ENCODE data around the gene WDR45. TPM values are rescaled to one million over a fixed set of nuclear protein-coding genes. Genes with fewer than 3 reads are reported as not detected.

The WDR45 gene
- total and polyA plus RNA-seq, 8 donors, result 34.9 to 121 (median 47.0) TPM

DNA sequence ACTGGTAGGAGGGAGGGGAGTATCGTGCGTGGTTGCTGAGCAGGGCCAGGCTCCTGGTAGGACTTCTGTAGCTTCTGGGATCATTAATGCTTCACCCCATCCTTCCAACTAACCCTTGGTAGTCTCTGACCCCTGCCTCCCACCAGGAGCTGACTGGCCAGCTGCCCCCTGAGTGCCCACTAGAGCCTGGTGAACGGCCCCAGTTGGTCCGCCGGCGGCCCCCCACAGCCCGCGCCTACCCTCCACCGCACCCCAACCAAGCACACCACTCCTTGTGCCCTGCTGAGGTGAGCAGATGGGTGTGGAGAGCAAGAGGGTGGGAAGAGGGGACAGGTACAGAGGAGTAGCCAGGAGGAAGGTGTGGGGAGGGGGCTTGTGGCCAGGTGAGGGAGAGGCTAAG, 16.0 kb downstream of the WDR45 start:
- FAIRE-seq (no peak), DNase-seq (no peak), ATAC-seq (no peak)
- peaks cover 0 to 3% (median 0%) of the 10 kb centered on the region in 3 donors for H3K4me1 ChIP-seq
- H3K27ac ChIP-seq, result no peak overlapping the region
- intact Hi-C loops (cut with DNase I), result no loop called here
- TF ChIP-seq CTCF (IDR thresholded peaks at IDR 0.05), result no peak
- 95 to 96% methylated on average over 9 of the region's 9 CpGs for WGBS, 2 donors
- no peaks in the 10 kb centered on the region for H3K27me3 ChIP-seq
- H3K9me3 ChIP-seq, result no peaks in the 10 kb centered on the region
- no peak overlapping the region for H3K4me3 ChIP-seq
- H3K36me3 ChIP-seq, result no peaks in the 10 kb centered on the region

DNA sequence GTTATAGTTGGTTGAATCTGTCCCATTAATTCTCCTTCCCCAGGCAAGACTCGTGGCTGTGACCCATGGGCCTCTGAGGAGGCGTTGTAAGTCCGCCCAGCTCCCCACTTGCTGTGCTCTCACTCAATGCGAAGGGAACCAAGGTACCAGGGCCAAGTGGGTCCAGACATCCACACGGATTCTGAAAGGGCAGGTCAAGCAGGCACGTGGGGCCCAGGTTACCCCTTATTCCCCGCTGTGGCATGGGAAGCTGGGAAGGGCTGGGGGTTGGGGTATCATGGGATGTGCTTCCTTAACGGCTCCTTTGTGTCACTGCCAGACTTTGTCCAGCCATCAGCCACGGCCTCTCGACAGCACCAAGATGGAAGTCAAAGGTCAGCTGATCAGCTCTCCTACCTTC, 17.8 kb downstream of the WDR45 start:
- 74 to 82% methylated on average over 9 to 10 of the region's 10 CpGs for WGBS, 2 donors
- FAIRE-seq (no peak), DNase-seq (no peak), ATAC-seq (no peak)
- intact Hi-C loops (cut with DNase I), result no loop called here
- Histone ChIP-seq H3K4me3 (no peak overlapping the region), H3K27me3 (no peaks in the 10 kb centered on the region), H3K36me3 (no peaks in the 10 kb centered on the region), H3K9me3 (no peaks in the 10 kb centered on the region), H3K4me1 (peaks cover 0 to 3% (median 0%) of the 10 kb centered on the region in 3 donors), H3K27ac (no peak overlapping the region)
- no peak for TF ChIP-seq CTCF (IDR thresholded peaks at IDR 0.05)

GRCh38 chrX:49061490-49061889, 18.2 kb downstream of the WDR45 start:
- FAIRE-seq, result no peak
- intact Hi-C loops (cut with DNase I), result no loop called here
- H3K27me3 ChIP-seq, result no peaks in the 10 kb centered on the region
- no peak for TF ChIP-seq CTCF (IDR thresholded peaks at IDR 0.05)
- H3K9me3 ChIP-seq, result no peaks in the 10 kb centered on the region
- H3K27ac ChIP-seq, result no peak overlapping the region
- H3K4me3 ChIP-seq, result no peak overlapping the region
- WGBS, 2 donors, result 77 to 80% methylated on average over 7 of the region's 7 CpGs
- no peaks in the 10 kb centered on the region for H3K36me3 ChIP-seq
- DNase-seq, result no peak
- ATAC-seq, result no peak
- H3K4me1 ChIP-seq, result peaks cover 0 to 3% (median 0%) of the 10 kb centered on the region in 3 donors

DNA sequence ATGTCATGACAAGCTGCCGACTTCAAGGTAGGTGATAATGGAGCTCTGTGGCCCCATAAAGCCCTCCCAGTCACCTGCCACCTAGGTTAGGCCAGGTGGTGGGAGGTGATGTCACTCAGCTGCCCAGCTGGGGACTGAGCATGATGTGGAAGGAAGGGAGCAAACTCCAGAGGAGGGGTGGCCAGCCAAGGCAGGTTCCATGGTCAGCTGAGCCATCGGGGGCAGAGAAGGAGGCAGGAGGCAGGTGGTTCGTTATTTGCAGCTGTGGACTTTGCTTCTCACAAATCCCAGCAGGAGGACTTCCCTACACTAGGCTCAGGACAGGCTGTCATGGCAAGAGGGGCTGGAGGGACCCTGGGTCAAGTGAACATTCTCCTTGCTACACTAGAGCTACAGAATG, 18.8 kb downstream of the WDR45 start:
- Histone ChIP-seq H3K4me3 (no peak overlapping the region), H3K36me3 (no peaks in the 10 kb centered on the region), H3K4me1 (peaks cover 0 to 3% (median 0%) of the 10 kb centered on the region in 3 donors), H3K27ac (no peak overlapping the region), H3K9me3 (no peaks in the 10 kb centered on the region), H3K27me3 (no peaks in the 10 kb centered on the region)
- FAIRE-seq (no peak), ATAC-seq (no peak), DNase-seq (no peak)
- intact Hi-C loops (cut with DNase I), result no loop called here
- WGBS, 2 donors, result 28 to 65% methylated on average over 3 of the region's 3 CpGs
- TF ChIP-seq CTCF (IDR thresholded peaks at IDR 0.05), result no peak

GRCh38 chrX:49059681-49060085, 20.0 kb downstream of the WDR45 start:
- Histone ChIP-seq H3K4me1 (peaks cover 0 to 3% (median 0%) of the 10 kb centered on the region in 3 donors), H3K9me3 (no peaks in the 10 kb centered on the region), H3K4me3 (peak overlapping the region in 3 of 4 donors; percentile 7 to 41 (median 38)), H3K27ac (peak overlapping the region in 2 of 4 donors; percentile 71 to 73), H3K36me3 (no peaks in the 10 kb centered on the region), H3K27me3 (no peaks in the 10 kb centered on the region)
- WGBS, 2 donors, result 6 to 45% methylated on average over 9 to 10 of the region's 10 CpGs
- FAIRE-seq (no peak), ATAC-seq (peak; percentile 54 to 79 (median 70)), DNase-seq (no peak)
- TF ChIP-seq CTCF (IDR thresholded peaks at IDR 0.05), result no peak
- intact Hi-C loops (cut with DNase I), result no loop called here

All from pancreas (tissue), 10 donors.